NOMO-1 treated with DMSO at 0.1 percent for 48 hours (cell line): ENCODE data around the gene SYCN.

Source experiments
- DNase-seq: peaks from one replicate; lab custom pipeline; 2025; ENCODE audit not compliant: unreplicated experiment; lab: John Stamatoyannopoulos, UW

SYCN gene

DNA sequence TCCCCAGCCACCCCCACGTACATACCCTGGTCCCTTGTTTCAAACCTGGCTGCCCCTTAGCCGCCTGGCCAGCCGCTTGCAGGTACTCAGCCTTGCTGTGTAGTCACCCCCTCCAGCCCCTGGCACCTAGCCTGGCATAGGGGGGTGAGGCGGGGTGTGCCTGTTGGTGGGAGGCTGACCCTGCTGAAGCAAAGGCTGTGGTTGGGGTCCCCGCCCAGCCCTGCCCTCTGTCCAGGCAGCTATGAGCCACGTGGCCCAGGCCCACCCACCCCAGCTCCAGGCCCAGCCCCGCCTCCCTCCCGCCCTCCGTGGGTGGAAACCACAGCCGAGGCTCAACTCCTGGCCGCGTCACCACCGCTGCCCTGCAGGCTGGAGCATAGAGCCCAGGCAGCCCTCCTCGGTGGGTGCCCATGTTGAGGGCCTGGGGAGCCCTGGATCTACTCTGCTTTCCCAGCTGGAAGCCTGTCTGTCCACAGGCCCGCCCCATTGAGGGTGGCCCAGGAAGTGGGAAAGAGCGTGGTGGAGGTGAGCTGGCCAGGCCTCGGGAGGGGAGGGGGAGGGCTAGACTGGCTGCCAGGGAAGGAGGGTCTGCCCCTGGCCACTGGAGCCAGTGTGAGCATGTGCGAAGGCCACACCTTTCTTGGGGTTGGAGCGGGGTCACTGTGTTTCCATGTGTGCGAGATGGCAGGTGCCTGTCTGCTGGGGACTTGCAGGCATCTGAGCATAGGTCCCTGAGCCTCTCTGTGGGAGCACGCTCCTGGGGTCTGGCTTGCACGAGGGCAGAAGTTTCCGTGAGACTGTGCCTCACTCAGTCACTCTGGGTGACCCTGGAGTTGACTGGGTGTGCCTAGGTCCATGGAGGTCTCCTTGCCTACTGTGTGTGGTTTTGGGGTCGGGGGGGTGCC lies 47.5 kb downstream of the SYCN start:
- DNase-seq = no peak

DNA sequence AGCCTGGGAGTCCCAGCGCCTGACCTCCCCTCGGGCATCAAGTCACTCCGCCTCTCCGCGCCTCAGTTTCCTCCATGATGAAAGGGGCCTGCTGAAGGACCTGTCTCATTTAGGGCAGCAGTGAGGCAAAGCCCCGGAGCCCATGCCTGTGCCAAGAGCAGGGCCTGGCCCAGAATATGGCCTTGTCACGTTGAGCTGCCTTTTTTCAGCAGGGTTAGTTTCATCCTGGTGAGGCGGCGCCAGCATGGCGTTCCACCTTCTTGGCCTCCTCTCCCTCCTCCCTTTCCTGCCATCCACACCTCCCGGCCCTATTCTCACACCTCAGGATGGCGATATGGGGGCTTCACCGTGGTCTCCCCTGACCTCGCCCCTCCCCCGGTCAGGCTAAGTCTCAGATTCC lies 48.3 kb downstream of the SYCN start:
- no peak for DNase-seq

DNA sequence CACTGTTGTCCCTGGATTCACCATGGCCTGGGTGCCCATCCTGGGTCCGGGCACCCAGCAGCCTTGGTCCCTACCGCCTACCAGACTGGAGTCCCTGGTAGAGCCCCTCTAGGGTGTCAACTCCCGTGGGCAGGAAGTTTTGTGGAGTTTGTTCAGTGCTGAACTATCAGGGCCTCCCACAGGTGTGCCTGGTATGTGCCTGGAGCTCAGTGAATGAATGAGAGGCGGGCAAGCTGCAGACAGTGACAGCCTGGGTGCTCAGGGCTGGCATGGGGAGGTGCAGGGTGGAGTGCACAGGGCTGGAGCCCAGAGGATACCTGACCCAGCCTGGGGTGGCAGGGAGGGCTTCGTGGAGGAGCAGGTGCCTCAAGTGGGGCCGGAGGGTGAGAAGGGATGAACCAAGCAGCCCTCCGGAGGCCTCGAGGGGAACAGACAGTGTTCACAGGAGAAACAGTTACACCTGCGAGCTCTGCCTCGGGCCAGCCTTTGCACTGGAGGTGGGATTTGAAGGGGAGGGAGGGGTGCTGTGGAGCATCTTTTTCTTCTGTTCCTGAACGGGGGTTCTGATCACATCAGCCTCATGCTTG lies 48.9 kb downstream of the SYCN start:
- no peak for DNase-seq

DNA sequence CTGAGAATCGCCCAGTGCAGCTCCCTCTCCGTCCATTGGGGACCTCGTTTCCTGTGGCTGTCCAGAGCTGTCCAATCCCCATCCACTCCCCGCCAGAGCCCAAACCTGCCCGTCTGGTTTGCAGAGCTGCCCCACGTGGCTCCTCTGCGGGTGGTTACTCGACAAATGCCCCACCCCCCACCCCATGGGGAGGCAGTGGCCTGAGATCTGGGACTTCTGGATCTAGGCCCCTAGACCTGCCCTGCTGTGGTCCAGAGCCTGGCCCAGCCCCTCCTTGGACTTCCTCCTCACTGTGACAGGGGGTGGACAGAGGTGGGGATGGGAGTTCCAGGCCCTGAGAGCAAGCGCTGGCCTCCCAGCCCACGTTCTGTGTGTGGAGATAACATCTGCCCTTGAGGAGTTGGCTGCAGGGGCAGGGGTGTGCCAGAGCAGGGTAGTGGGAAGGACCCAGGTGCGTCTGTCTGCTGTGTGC lies 49.4 kb downstream of the SYCN start:
- no peak for DNase-seq

DNA sequence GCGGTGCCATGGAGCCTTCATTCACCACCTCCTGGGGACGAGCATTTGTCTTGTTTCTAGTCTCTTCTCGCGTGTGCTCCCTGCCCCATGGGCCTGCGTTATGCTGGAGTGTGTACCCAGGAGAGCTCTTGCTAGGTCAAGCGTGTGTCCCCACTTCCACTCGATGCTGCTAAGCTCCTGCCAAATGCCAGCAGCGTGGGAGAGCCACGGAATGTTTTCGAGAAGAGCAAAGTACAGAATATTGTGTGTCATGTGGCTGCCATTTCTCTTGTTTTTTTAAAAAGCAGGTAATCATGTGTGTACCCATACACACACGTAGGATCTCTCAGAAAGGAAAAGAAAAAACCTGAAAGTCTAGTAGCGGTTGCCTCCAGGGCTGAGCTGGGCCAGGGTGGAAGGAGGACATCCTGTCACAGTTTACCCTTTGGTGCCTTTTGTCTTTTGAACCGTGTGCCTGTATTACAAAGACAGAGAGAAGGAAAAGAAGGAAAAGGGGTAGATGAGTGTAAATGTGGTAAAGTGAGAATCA lies 49.9 kb downstream of the SYCN start:
- no peak for DNase-seq
